Stomach (tissue), 4 donors: ENCODE data around the gene COL9A2.

Experiments
- CTCF ChIP-seq, 7 experiments: fragments of 450-650 bp in 4 of 7; fragments of 200-600 bp in 3 of 7; sonication (generic) in 3 of 7; IDR thresholded peaks; one replicate each; pipeline ENCODE4 v1.5.1; 2016 to 2019; ENCODE audit warnings: antibody characterized with exemption in 7 of 7, control low read depth in 2 of 7, mild to moderate bottlenecking in 1 of 7
- EP300 ChIP-seq: sonication (generic); formaldehyde crosslinking; IDR thresholded peaks from one replicate; pipeline ENCODE4 v1.6.1; 2017; ENCODE audit warnings: antibody characterized with exemption
- POLR2A ChIP-seq, 4 donors: fragments of 450-650 bp; IDR thresholded peaks; one replicate each; pipeline ENCODE4 v1.6.1; 2016; ENCODE audit warnings: antibody characterized with exemption in 4 of 4, control low read depth in 2 of 4, mild to moderate bottlenecking in 1 of 4, moderate library complexity in 1 of 4
- POLR2AphosphoS5 ChIP-seq, 3 donors: sonication (generic); formaldehyde crosslinking; IDR thresholded peaks; one replicate each; pipeline ENCODE4 v1.6.1; 2016; ENCODE audit warnings: antibody characterized with exemption in 3 of 3

- TF ChIP-seq POLR2A (IDR thresholded peaks at IDR 0.05) (no peak), POLR2AphosphoS5 (IDR thresholded peaks at IDR 0.05) (no peak), CTCF (IDR thresholded peaks at IDR 0.05) (no peak), EP300 (no peak)
These were observed 44.4 kb downstream of the COL9A2 start for GRCh38 chr1:40272653-40273213.
